Endothelial cell of umbilical vein (primary cell): ENCODE results near the gene HOXB6. TPM values are rescaled to one million over a fixed set of nuclear protein-coding genes. Genes with fewer than 3 reads are reported as not detected.
A peak's percentile ranks its signal among the peaks of the same experiment; 100 is the strongest.

ENCODE experiments used
- BruUV-seq: library from RNA; stranded (reverse); fragments of 400-500 nt; replicated peaks from 2 replicates; lab custom pipeline; 2021; lab: Mats Ljungman, UMichigan
- CTCF ChIA-PET: fragments of 300-600, 350-600 bp; sonication (Branson Sonifier 250); formaldehyde crosslinking; loops from one replicate; lab custom pipeline; 2021; ENCODE audit warnings: antibody characterized with exemption, inconsistent platforms; lab: Charles Lee
- POLR2A ChIA-PET: fragments of 300-600, 350-600 bp; sonication (Branson Sonifier 250); formaldehyde crosslinking; loops from one replicate; lab custom pipeline; 2021; ENCODE audit warnings: antibody characterized with exemption, inconsistent platforms; lab: Charles Lee
- DNase-seq: peaks from one replicate; pipeline ENCODE4 v3.0.0-alpha.2; 2011; ENCODE audit warnings: low read depth, low spot score
- FAIRE-seq: peaks from 2 replicates; lab custom pipeline; 2011; peaks lifted over from hg19 to GRCh38; lab: Jason Lieb, UNC
- H2AFZ ChIP-seq: 2 replicates; pipeline ENCODE4 v1.6.0; 2012; ENCODE audit warnings: low read depth, low read length, control low read depth, inconsistent platforms
- H3K27ac ChIP-seq: 2 replicates; pipeline ENCODE4 v1.5.1; 2011; ENCODE audit warnings: low read depth, mild to moderate bottlenecking, control low read depth, low read length, moderate library complexity; ENCODE audit not compliant: insufficient read depth
- H3K27me3 ChIP-seq, 2 experiments: 2 replicates each; pipeline versions ENCODE4 v1.6.0 to v1.6.1; 2011; ENCODE audit warnings: low read length in 2 of 2, mixed read lengths in 1 of 2; ENCODE audit not compliant: control insufficient read depth in 2 of 2, insufficient read depth in 2 of 2
- H3K36me3 ChIP-seq, 2 experiments: 2 replicates in 1 of 2; 3 replicates in 1 of 2; pipeline ENCODE4 v1.5.1; 2011; ENCODE audit warnings: low read length in 2 of 2, mild to moderate bottlenecking in 1 of 2, moderate library complexity in 1 of 2; ENCODE audit not compliant: control insufficient read depth in 2 of 2, insufficient read depth in 2 of 2; ENCODE audit errors: extremely low read depth in 1 of 2
- H3K4me1 ChIP-seq: 3 replicates; pipeline ENCODE4 v1.5.1; 2011; ENCODE audit warnings: mild to moderate bottlenecking, low read length; ENCODE audit not compliant: control insufficient read depth, insufficient read depth; ENCODE audit errors: extremely low read depth
- H3K4me2 ChIP-seq: 2 replicates; pipeline ENCODE4 v1.6.1; 2011; ENCODE audit warnings: low read length, control low read depth, mixed read lengths; ENCODE audit not compliant: insufficient read depth
- H3K4me3 ChIP-seq, 3 experiments: fragments of 200-600 bp in 1 of 3; sonication (generic), shearing (Covaris generic) in 1 of 3; replicated peaks in 1 of 3; 2 replicates each; pipeline ENCODE4 v1.5.1; 2011 to 2016; ENCODE audit warnings: control low read depth in 3 of 3, low read length in 3 of 3, mild to moderate bottlenecking in 2 of 3, inconsistent platforms in 1 of 3, low read depth in 1 of 3, moderate library complexity in 1 of 3; ENCODE audit not compliant: insufficient read depth in 1 of 3
- H3K79me2 ChIP-seq: 2 replicates; pipeline ENCODE4 v1.6.0; 2012; ENCODE audit warnings: low read length, inconsistent platforms; ENCODE audit not compliant: control insufficient read depth, insufficient read depth
- H3K9ac ChIP-seq: replicated peaks from 2 replicates; pipeline ENCODE3; 2011; ENCODE audit warnings: low read length, control low read depth; ENCODE audit not compliant: insufficient read depth; ENCODE audit errors: extremely low read depth
- H3K9me1 ChIP-seq: replicated peaks from 3 replicates; pipeline ENCODE4 v1.6.0; 2011; ENCODE audit warnings: mild to moderate bottlenecking, low read length; ENCODE audit not compliant: control insufficient read depth, insufficient read depth; ENCODE audit errors: extremely low read depth
- H3K9me3 ChIP-seq: replicated peaks from 2 replicates; pipeline ENCODE4 v1.5.1; 2012; ENCODE audit warnings: low read length, inconsistent platforms; ENCODE audit not compliant: control insufficient read depth, insufficient read depth
- H4K20me1 ChIP-seq: replicated peaks from 2 replicates; pipeline ENCODE3; 2011; ENCODE audit warnings: mild to moderate bottlenecking, low read length; ENCODE audit not compliant: control insufficient read depth, insufficient read depth; ENCODE audit errors: extremely low read depth
- EZH2 ChIP-seq: IDR thresholded peaks from 2 replicates; pipeline ENCODE4 v1.6.1; 2012; ENCODE audit warnings: borderline replicate concordance, low read depth, mild to moderate bottlenecking, moderate library complexity, low read length, inconsistent platforms; ENCODE audit not compliant: severe bottlenecking
- FOS ChIP-seq: IDR thresholded peaks from 2 replicates; pipeline ENCODE4 v1.6.1; 2011; ENCODE audit warnings: mild to moderate bottlenecking, low read length, moderate library complexity, borderline replicate concordance; ENCODE audit not compliant: insufficient read depth
- GATA2 ChIP-seq: IDR thresholded peaks from 2 replicates; pipeline ENCODE4 v1.7.0; 2011; ENCODE audit warnings: low read depth, mild to moderate bottlenecking, moderate library complexity, mixed read lengths, low read length; ENCODE audit not compliant: insufficient read length, insufficient read depth
- JUN ChIP-seq: IDR thresholded peaks from 2 replicates; pipeline ENCODE4 v1.6.1; 2011; ENCODE audit warnings: borderline replicate concordance, low read depth; ENCODE audit not compliant: insufficient read length, insufficient read depth
- MYC ChIP-seq: IDR thresholded peaks from one replicate; pipeline ENCODE4 v1.6.1; 2011; ENCODE audit warnings: mild to moderate bottlenecking, low read depth, low read length
- POLR2A ChIP-seq: IDR thresholded peaks from 2 replicates; pipeline ENCODE4 v1.6.1; 2012; ENCODE audit warnings: low read depth, mild to moderate bottlenecking, control low read depth, low read length
- POLR2AphosphoS5 ChIP-seq: IDR thresholded peaks from 2 replicates; pipeline ENCODE4 v1.6.1; 2012; ENCODE audit warnings: low read depth, mild to moderate bottlenecking, control low read depth, low read length, moderate library complexity; ENCODE audit not compliant: insufficient read depth
- dilution Hi-C: fragments of 300-500 bp; cut with MboI; formaldehyde crosslinking; loops from one replicate; pipeline ENCODE4 v1.15.0; 2019; ENCODE audit warnings: low sequenced_read_pairs; ENCODE audit not compliant: extremely low pct_ligation_motif_present
- intact Hi-C: fragments of 100-400 bp; cut with micrococcal nuclease; formaldehyde crosslinking; loops from one replicate; pipeline ENCODE4 v1.10.0; 2022
- polyA plus RNA-seq, 4 experiments: library from polyadenylated mRNA; depleted of rRNA in 3 of 4; stranded (reverse) in 3 of 4; unstranded in 1 of 4; fragments of >200 nt; gene quantifications; 2 replicates each; pipeline versions ENCODE4 v1.2.1 to v1.2.3, GENCODE V29; 2011 to 2012; ENCODE audit warnings: missing spikeins in 1 of 4
- total RNA-seq: library from RNA; stranded (reverse); gene quantifications from 2 replicates; pipeline ENCODE4 v1.2.3, GENCODE V29; 2021
- TF ChIP-seq, protein P1 (sequence below), 2 donors: IDR thresholded peaks; 1 replicate in 1 of 2; 2 replicates in 1 of 2; pipeline ENCODE4 v1.5.1; 2011; ENCODE audit warnings: low read length in 2 of 2, mild to moderate bottlenecking in 2 of 2, moderate library complexity in 2 of 2, control low read depth in 1 of 2, inconsistent platforms in 1 of 2, low read depth in 1 of 2; ENCODE audit not compliant: insufficient read depth in 1 of 2; ENCODE audit errors: extremely low read depth in 1 of 2
- TF ChIP-seq, protein P2 (sequence below): IDR thresholded peaks from 2 replicates; pipeline ENCODE4 v1.6.1; 2011; ENCODE audit not compliant: insufficient read depth, insufficient read length

HOXB6 gene
- total and polyA plus RNA-seq, 2 donors (not counting 3 experiments of a cell fraction or from before 2014, with no cell fraction given): 8.8 to 24.0 TPM

DNA sequence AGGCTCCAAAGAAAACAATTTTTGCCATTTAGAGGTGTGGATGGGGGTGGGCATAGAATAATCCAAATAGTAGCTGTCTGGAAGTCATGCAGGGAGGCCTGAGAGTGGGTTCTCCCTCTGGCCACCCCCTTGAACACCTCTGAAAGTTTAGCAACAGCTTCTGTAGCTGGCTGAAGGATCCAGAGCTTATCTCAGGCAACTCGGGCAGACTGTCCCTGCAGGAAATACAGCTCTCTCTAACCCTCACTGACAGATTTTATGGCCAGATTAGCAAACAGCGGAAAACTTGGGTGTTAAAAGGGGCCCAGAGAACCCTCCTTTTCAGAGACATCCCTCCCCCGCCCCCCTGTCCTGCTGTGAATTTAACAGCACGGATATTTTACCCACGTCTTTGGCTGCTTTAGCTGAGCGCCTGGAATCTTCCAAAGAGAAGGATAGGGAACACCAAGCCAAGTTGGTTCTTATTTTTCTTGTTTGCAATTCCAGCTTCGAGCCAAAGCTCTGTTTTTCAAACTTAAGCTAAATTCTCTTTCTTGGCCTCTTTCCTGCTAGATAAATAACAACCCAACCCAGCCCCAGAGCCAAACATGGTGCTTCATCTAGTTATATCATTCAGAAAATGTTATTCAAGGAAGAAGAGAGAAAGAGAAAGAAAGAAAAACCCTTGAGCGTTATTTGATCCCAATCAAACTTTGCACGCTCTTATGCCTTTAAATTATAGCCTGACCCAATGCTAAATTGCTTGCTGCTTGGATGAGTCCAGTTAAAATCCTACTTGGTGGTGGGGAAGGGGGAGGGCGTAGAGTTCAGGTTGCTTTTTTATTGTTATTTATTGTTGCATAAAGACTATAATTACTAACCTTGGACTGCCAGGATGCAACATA, 57.6 kb downstream of the HOXB6 start:
- DNase-seq (peak; percentile 61), FAIRE-seq (peak; percentile 88)
- H3K4me3 ChIP-seq: peak overlapping the region in 2 of 3 experiments; percentile 2 to 56
- peaks cover 55% of the 10 kb centered on the region for H3K79me2 ChIP-seq
- peak overlapping the region; percentile 75 for H3K9ac ChIP-seq
- H4K20me1 ChIP-seq: no peaks in the 10 kb centered on the region
- TF ChIP-seq GATA2 (peak; percentile 68), JUN (no peak)
- POLR2A ChIA-PET: interaction anchor here (0.7 to 1.9 kb wide), 5 partner anchors 9 to 332 kb away, joined by 3 to 13 read pairs (median 8); no protein-coding TSS in a partner anchor
- no peaks in the 10 kb centered on the region for H3K9me1 ChIP-seq
- peaks cover 10 to 13% of the 10 kb centered on the region in 2 experiments for H3K36me3 ChIP-seq
- peaks cover 43% of the 10 kb centered on the region for H3K4me1 ChIP-seq
- CTCF ChIA-PET: interaction anchor here (0.7 to 3.8 kb wide), 7 partner anchors 10 to 211 kb away, joined by 3 to 28 read pairs (median 4); no protein-coding TSS in a partner anchor
- no TSS peak for BruUV-seq
- H3K27ac ChIP-seq: peak overlapping the region; percentile 67
- H3K27me3 ChIP-seq: no peaks in the 10 kb centered on the region
- peak overlapping the region; percentile 88 for H3K4me2 ChIP-seq
- intact Hi-C loops (no loop called here), dilution Hi-C loops (no loop called here)
- H3K9me3 ChIP-seq: no peaks in the 10 kb centered on the region
- H2AFZ ChIP-seq: no peak overlapping the region

DNA sequence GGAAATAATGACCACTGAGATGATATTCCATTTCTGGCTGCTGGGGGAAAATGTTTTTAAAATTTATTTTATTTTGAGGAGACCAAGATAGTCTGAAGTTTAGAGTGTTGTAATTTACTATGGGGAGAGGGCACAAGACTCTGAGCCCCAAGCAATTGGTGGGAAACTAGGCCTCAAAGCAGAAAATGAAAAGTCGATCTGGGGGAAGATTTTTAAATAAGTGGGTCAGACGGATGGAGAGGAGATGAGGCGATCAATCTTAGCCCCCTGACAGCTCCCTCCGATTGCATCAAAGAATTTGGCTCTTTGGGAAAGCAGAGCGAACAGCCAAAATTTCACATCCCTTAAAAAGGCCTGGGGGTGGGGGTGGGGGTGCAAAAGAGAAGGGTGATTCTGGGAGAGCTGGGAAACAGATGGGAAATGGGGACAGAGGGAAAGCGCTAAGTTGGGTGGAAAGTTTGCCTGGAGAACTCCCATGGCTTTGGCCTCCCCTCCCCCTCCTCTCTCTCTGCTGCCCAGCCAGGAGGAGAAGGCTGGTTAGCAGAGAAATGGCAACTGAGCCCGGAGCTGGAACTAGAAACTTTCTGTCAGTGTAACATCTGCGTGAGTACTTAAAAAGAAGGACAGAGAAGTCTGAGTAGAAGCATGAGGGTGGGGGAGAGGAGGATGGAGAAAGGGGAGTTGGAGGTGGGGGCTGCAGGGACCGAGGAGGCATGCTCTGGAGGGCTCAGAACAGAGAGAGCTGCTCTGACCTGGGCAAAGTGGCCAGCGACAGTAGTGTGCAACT, 58.5 kb downstream of the HOXB6 start:
- Histone ChIP-seq H3K4me3 (no peak overlapping the region), H3K4me2 (peak overlapping the region; percentile 88)

More for the DNA sequence above, 58.5 kb downstream of the HOXB6 start:
- BruUV-seq: no TSS peak
- no peaks in the 10 kb centered on the region for H4K20me1 ChIP-seq
- peaks cover 43% of the 10 kb centered on the region for H3K4me1 ChIP-seq
- no peak overlapping the region for H2AFZ ChIP-seq
- H3K9me3 ChIP-seq: no peaks in the 10 kb centered on the region
- no peaks in the 10 kb centered on the region for H3K27me3 ChIP-seq
- intact Hi-C loops (no loop called here), dilution Hi-C loops (no loop called here)
- FAIRE-seq (no peak), DNase-seq (no peak)
- CTCF ChIA-PET: interaction anchor here (0.7 to 3.8 kb wide), 7 partner anchors 11 to 210 kb away, joined by 3 to 28 read pairs (median 4); no protein-coding TSS in a partner anchor
- H3K9ac ChIP-seq: peak overlapping the region; percentile 24
- TF ChIP-seq GATA2 (no peak), MYC (no peak), EZH2 (no peak), JUN (no peak), FOS (no peak), POLR2AphosphoS5 (no peak), POLR2A (no peak)
- TF ChIP-seq, protein P1, sequence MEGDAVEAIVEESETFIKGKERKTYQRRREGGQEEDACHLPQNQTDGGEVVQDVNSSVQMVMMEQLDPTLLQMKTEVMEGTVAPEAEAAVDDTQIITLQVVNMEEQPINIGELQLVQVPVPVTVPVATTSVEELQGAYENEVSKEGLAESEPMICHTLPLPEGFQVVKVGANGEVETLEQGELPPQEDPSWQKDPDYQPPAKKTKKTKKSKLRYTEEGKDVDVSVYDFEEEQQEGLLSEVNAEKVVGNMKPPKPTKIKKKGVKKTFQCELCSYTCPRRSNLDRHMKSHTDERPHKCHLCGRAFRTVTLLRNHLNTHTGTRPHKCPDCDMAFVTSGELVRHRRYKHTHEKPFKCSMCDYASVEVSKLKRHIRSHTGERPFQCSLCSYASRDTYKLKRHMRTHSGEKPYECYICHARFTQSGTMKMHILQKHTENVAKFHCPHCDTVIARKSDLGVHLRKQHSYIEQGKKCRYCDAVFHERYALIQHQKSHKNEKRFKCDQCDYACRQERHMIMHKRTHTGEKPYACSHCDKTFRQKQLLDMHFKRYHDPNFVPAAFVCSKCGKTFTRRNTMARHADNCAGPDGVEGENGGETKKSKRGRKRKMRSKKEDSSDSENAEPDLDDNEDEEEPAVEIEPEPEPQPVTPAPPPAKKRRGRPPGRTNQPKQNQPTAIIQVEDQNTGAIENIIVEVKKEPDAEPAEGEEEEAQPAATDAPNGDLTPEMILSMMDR (IDR thresholded peaks at IDR 0.05; ENCODE audit: extremely low read depth in 1 of 2, insufficient read depth in 1 of 2, low read depth in 1 of 2, low read length in 2 of 2): no peak
- TF ChIP-seq, protein P2, sequence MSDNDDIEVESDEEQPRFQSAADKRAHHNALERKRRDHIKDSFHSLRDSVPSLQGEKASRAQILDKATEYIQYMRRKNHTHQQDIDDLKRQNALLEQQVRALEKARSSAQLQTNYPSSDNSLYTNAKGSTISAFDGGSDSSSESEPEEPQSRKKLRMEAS: no peak
- POLR2A ChIA-PET: interaction anchor here (0.8 to 1.9 kb wide), 3 partner anchors 10 to 32 kb away, joined by 3 to 10 read pairs (median 8); no protein-coding TSS in a partner anchor
- peak overlapping the region; percentile 67 for H3K27ac ChIP-seq
- H3K79me2 ChIP-seq: peaks cover 60% of the 10 kb centered on the region
- peaks cover 7 to 9% of the 10 kb centered on the region in 2 experiments for H3K36me3 ChIP-seq
- H3K9me1 ChIP-seq: no peaks in the 10 kb centered on the region
